Neural cell (in vitro differentiated cells): ENCODE measurements around the gene NRP1.

Experiments used
- CTCF ChIP-seq: fragments of 450-650 bp; IDR thresholded peaks from 2 replicates; pipeline ENCODE4 v1.5.1; 2014; ENCODE audit warnings: antibody characterized with exemption, mild to moderate bottlenecking, moderate library complexity; ENCODE audit not compliant: poor library complexity, severe bottlenecking
- EP300 ChIP-seq: fragments of 450-650 bp; conservative IDR thresholded peaks from 2 replicates; pipeline ENCODE4 v1.6.1; 2014; ENCODE audit warnings: antibody characterized with exemption, mild to moderate bottlenecking, moderate library complexity; ENCODE audit not compliant: poor library complexity, severe bottlenecking
- EZH2 ChIP-seq: fragments of 200-600, 300-800 bp; shearing (Covaris generic), sonication (generic); IDR thresholded peaks from 2 replicates; pipeline ENCODE4 v1.6.1; 2014; ENCODE audit warnings: antibody characterized with exemption, low read length, borderline replicate concordance, mild to moderate bottlenecking; ENCODE audit not compliant: insufficient read depth, poor library complexity, severe bottlenecking
- MXI1 ChIP-seq: fragments of 450-650 bp; conservative IDR thresholded peaks from 2 replicates; pipeline ENCODE4 v1.6.1; 2014; ENCODE audit warnings: antibody characterized with exemption, mild to moderate bottlenecking; ENCODE audit not compliant: poor library complexity, severe bottlenecking
- POLR2AphosphoS5 ChIP-seq: IDR thresholded peaks from 2 replicates; pipeline ENCODE4 v1.6.1; 2012
- RAD21 ChIP-seq: fragments of 450-650 bp; conservative IDR thresholded peaks from 2 replicates; pipeline ENCODE4 v1.6.1; 2014; ENCODE audit warnings: antibody characterized with exemption, mild to moderate bottlenecking, moderate library complexity
- SMC3 ChIP-seq: fragments of 450-650 bp; conservative IDR thresholded peaks from 2 replicates; pipeline ENCODE4 v1.6.1; 2014; ENCODE audit warnings: antibody characterized with exemption, mild to moderate bottlenecking, moderate library complexity; ENCODE audit not compliant: poor library complexity
- TAF1 ChIP-seq: IDR thresholded peaks from 2 replicates; pipeline ENCODE4 v1.6.1; 2012; ENCODE audit warnings: low read depth
- TF ChIP-seq, protein P1 (sequence below): IDR thresholded peaks from 2 replicates; pipeline ENCODE4 v1.6.1; 2012; ENCODE audit warnings: borderline replicate concordance

DNA sequence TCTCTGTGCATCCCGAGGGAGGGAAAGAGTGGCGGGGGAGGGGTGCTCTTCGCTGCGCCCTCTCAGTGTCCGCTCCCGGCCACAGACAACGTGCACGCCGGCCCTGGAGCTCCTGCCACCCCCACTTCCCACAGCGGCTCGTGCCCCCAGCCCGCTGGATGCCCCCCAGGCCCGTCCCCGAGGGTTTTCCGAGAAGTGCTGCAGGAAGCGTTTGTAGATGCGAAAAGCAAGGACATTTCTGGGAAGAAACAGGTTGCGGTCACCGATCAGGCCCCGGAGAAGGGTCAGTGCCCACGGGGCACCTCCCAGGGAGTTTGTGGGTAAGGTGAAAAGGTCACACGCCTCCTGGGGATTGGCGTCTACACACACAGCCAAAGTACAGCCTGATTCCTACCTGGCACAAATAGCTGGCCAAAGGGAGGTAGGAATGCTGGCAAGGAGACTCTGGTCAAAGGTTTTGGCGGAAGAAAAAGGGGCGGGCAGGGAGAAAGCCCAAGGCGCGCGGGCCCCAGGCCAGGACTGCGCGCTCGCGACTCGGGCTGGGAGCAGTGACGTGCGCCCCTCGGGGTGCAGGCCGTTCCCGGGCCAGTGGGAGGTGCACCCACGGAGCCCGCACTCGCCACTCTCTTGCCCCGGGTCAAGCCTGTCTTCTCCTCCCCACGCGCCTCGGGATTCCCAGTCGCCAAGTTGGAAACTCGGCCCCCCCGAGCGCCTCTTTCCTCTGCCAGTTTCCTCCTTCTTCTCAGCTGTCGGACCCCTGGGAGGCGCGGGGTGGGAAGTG lies 1.5 kb upstream of the NRP1 start:
- peak; percentile 25 for TF ChIP-seq CTCF
- TF ChIP-seq RAD21 = no peak
- TF ChIP-seq POLR2AphosphoS5 = no peak
- TF ChIP-seq EZH2 = no peak
- TF ChIP-seq EP300 = no peak
- no peak for TF ChIP-seq TAF1
- TF ChIP-seq SMC3 = no peak
- TF ChIP-seq, protein P1, sequence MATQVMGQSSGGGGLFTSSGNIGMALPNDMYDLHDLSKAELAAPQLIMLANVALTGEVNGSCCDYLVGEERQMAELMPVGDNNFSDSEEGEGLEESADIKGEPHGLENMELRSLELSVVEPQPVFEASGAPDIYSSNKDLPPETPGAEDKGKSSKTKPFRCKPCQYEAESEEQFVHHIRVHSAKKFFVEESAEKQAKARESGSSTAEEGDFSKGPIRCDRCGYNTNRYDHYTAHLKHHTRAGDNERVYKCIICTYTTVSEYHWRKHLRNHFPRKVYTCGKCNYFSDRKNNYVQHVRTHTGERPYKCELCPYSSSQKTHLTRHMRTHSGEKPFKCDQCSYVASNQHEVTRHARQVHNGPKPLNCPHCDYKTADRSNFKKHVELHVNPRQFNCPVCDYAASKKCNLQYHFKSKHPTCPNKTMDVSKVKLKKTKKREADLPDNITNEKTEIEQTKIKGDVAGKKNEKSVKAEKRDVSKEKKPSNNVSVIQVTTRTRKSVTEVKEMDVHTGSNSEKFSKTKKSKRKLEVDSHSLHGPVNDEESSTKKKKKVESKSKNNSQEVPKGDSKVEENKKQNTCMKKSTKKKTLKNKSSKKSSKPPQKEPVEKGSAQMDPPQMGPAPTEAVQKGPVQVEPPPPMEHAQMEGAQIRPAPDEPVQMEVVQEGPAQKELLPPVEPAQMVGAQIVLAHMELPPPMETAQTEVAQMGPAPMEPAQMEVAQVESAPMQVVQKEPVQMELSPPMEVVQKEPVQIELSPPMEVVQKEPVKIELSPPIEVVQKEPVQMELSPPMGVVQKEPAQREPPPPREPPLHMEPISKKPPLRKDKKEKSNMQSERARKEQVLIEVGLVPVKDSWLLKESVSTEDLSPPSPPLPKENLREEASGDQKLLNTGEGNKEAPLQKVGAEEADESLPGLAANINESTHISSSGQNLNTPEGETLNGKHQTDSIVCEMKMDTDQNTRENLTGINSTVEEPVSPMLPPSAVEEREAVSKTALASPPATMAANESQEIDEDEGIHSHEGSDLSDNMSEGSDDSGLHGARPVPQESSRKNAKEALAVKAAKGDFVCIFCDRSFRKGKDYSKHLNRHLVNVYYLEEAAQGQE = no peak
- TF ChIP-seq MXI1 = no peak
